Panc1 (cell line): Measurements from ENCODE around the gene BPIFA1. TPM values are rescaled to one million over a fixed set of nuclear protein-coding genes. Genes with fewer than 3 reads are reported as not detected.

Experiments
- ATAC-seq: fragments of 200-7000 bp; cut with Tn5 transposase; 2 replicates; pipeline ENCODE4 v1.9.1; 2020; ENCODE audit warnings: mild to moderate bottlenecking, moderate library complexity
- BruUV-seq: library from RNA; stranded (reverse); fragments of 400-500 nt; replicated peaks from 2 replicates; lab custom pipeline; 2021; lab: Mats Ljungman, UMichigan
- CTCF ChIA-PET: fragments of 300-600 bp; sonication (Branson Sonifier 250); formaldehyde crosslinking; loops from one replicate; lab custom pipeline; 2022; ENCODE audit warnings: antibody characterized with exemption; lab: Charles Lee
- POLR2A ChIA-PET: fragments of 300-600 bp; sonication (Branson Sonifier 250); formaldehyde crosslinking; loops from one replicate; lab custom pipeline; 2022; ENCODE audit warnings: antibody characterized with exemption; lab: Charles Lee
- DNase-seq: peaks from one replicate; pipeline ENCODE4 v3.0.0-alpha.2; 2010; ENCODE audit warnings: low read depth, low spot score
- H3K27ac ChIP-seq: 2 replicates; pipeline ENCODE4 v1.5.1; 2011; ENCODE audit warnings: mild to moderate bottlenecking, low read length, inconsistent platforms
- H3K27me3 ChIP-seq: fragments of 200-500 bp; sonication (Bioruptor generic); 2 replicates; pipeline ENCODE4 v1.6.0; 2014; ENCODE audit warnings: low read length, inconsistent platforms; ENCODE audit not compliant: control insufficient read depth, insufficient read depth
- H3K36me3 ChIP-seq: fragments of 200-500 bp; sonication (Bioruptor generic); 2 replicates; pipeline ENCODE4 v1.5.1; 2014; ENCODE audit warnings: inconsistent platforms, mild to moderate bottlenecking, low read length, moderate library complexity; ENCODE audit not compliant: control insufficient read depth, insufficient read depth
- H3K4me1 ChIP-seq: 2 replicates; pipeline ENCODE4 v1.5.1; 2011; ENCODE audit warnings: inconsistent platforms, mild to moderate bottlenecking, low read length, moderate library complexity; ENCODE audit not compliant: control insufficient read depth, insufficient read depth
- H3K4me3 ChIP-seq, 2 experiments: 2 replicates each; pipeline ENCODE4 v1.5.1; 2011 to 2012; ENCODE audit warnings: low read depth in 2 of 2, low read length in 2 of 2, mild to moderate bottlenecking in 2 of 2, inconsistent platforms in 1 of 2, moderate library complexity in 1 of 2
- H3K9me3 ChIP-seq: fragments of 200-500 bp; sonication (Bioruptor generic); 2 replicates; pipeline ENCODE4 v1.5.1; 2014; ENCODE audit warnings: low read depth, mild to moderate bottlenecking, inconsistent platforms, low read length, moderate library complexity; ENCODE audit not compliant: control insufficient read depth, insufficient read depth
- POLR2AphosphoS5 ChIP-seq: IDR thresholded peaks from 2 replicates; pipeline ENCODE4 v1.6.1; 2012; ENCODE audit warnings: mild to moderate bottlenecking, low read depth, low read length, moderate library complexity
- SIN3A ChIP-seq: IDR thresholded peaks from 2 replicates; pipeline ENCODE4 v1.6.1; 2012; ENCODE audit warnings: low read depth, mild to moderate bottlenecking, low read length, moderate library complexity, borderline replicate concordance; ENCODE audit not compliant: insufficient read depth
- TCF7L2 ChIP-seq: IDR thresholded peaks from 2 replicates; pipeline ENCODE4 v1.6.1; 2011; ENCODE audit warnings: mild to moderate bottlenecking, low read depth, low read length, inconsistent platforms
- in situ Hi-C: cut with HindIII; loops from 2 replicates; pipeline ENCODE4 v1.10.0; 2016; ENCODE audit warnings: low sequenced_read_pairs, low pct_unique_long_range_greater_than_20kb
- intact Hi-C: fragments of 100-400 bp; cut with micrococcal nuclease; formaldehyde crosslinking; loops from one replicate; pipeline ENCODE4 v1.10.0; 2022; ENCODE audit not compliant: unreplicated experiment
- total RNA-seq: library from RNA; stranded (reverse); gene quantifications from one replicate; pipeline ENCODE4 v1.2.1, GENCODE V29; 2021; ENCODE audit not compliant: unreplicated experiment
- TF ChIP-seq, protein P1 (sequence below), 2 experiments: IDR thresholded peaks; 2 replicates each; pipeline ENCODE4 v1.6.1; 2011 to 2012; ENCODE audit warnings: low read depth in 2 of 2, control low read depth in 1 of 2, low read length in 1 of 2, mild to moderate bottlenecking in 1 of 2, moderate library complexity in 1 of 2; ENCODE audit not compliant: insufficient read depth in 1 of 2
- TF ChIP-seq, protein P2 (sequence below): fragments of 450-650 bp; IDR thresholded peaks from 2 replicates; pipeline ENCODE4 v1.5.1; 2017; ENCODE audit warnings: mild to moderate bottlenecking

Gene BPIFA1
- total RNA-seq, 1 experiment from 2014 or later = not detected

DNA sequence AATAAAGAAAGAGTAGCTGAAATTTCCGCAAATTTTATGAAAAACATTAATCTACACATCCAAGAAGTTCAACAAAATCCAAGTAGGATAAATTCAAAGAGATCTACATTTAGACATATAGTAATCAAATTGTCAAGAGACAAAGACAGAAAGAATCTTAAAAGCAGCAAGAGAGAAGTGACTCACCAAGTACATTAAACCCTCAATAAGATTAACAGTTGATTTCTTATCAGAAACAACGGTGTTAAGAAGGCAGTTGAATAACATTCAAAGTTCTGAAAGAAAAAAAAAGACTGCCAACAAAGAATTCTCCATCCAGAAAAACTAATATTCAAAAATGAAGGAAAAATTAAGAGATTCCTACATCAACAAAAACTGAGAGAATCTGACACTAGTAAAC, 19.2 kb downstream of the BPIFA1 start:
- ChIA-PET CTCF (no interaction called here), POLR2A (no interaction called here)
- no peak overlapping the region for H3K4me3 ChIP-seq
- BruUV-seq = no TSS peak
- H3K27me3 ChIP-seq = peaks cover 7% of the 10 kb centered on the region; the same call in 1 of the 2 replicates
- H3K27ac ChIP-seq = no peak overlapping the region
- no peak for DNase-seq
- no peaks in the 10 kb centered on the region for H3K9me3 ChIP-seq
- TF ChIP-seq TCF7L2 (no peak), SIN3A (no peak), POLR2AphosphoS5 (no peak)
- TF ChIP-seq, protein P1, sequence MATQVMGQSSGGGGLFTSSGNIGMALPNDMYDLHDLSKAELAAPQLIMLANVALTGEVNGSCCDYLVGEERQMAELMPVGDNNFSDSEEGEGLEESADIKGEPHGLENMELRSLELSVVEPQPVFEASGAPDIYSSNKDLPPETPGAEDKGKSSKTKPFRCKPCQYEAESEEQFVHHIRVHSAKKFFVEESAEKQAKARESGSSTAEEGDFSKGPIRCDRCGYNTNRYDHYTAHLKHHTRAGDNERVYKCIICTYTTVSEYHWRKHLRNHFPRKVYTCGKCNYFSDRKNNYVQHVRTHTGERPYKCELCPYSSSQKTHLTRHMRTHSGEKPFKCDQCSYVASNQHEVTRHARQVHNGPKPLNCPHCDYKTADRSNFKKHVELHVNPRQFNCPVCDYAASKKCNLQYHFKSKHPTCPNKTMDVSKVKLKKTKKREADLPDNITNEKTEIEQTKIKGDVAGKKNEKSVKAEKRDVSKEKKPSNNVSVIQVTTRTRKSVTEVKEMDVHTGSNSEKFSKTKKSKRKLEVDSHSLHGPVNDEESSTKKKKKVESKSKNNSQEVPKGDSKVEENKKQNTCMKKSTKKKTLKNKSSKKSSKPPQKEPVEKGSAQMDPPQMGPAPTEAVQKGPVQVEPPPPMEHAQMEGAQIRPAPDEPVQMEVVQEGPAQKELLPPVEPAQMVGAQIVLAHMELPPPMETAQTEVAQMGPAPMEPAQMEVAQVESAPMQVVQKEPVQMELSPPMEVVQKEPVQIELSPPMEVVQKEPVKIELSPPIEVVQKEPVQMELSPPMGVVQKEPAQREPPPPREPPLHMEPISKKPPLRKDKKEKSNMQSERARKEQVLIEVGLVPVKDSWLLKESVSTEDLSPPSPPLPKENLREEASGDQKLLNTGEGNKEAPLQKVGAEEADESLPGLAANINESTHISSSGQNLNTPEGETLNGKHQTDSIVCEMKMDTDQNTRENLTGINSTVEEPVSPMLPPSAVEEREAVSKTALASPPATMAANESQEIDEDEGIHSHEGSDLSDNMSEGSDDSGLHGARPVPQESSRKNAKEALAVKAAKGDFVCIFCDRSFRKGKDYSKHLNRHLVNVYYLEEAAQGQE (IDR thresholded peaks at IDR 0.05; ENCODE audit: insufficient read depth in 1 of 2, low read depth in 2 of 2, low read length in 1 of 2) = no peak
- TF ChIP-seq, protein P2, sequence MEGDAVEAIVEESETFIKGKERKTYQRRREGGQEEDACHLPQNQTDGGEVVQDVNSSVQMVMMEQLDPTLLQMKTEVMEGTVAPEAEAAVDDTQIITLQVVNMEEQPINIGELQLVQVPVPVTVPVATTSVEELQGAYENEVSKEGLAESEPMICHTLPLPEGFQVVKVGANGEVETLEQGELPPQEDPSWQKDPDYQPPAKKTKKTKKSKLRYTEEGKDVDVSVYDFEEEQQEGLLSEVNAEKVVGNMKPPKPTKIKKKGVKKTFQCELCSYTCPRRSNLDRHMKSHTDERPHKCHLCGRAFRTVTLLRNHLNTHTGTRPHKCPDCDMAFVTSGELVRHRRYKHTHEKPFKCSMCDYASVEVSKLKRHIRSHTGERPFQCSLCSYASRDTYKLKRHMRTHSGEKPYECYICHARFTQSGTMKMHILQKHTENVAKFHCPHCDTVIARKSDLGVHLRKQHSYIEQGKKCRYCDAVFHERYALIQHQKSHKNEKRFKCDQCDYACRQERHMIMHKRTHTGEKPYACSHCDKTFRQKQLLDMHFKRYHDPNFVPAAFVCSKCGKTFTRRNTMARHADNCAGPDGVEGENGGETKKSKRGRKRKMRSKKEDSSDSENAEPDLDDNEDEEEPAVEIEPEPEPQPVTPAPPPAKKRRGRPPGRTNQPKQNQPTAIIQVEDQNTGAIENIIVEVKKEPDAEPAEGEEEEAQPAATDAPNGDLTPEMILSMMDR = no peak
- in situ Hi-C loops (no loop called here), intact Hi-C loops (no loop called here)
- no peak for ATAC-seq
- H3K4me1 ChIP-seq = no peaks in the 10 kb centered on the region
- no peaks in the 10 kb centered on the region for H3K36me3 ChIP-seq

DNA sequence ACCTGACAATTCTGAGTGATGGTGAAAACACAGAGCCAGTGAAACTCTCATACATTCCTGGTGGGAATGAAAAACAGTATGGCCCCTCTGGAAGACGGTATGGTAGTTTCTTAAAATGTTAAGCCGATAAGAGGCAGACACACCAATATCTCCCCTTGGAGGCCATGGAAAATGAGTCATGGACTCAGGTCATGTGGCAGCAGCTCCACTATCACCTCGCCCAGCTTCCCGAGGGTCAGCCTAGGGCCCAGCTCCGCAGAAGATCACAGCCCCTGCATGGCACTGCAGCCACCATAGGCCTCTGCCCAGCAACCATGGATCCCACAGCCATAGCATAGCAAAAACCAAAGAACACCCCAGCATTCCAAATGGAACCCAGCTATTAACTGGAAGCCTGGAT, 21.4 kb downstream of the BPIFA1 start:
- Histone ChIP-seq H3K27me3 (peaks cover 7% of the 10 kb centered on the region; the same call in 1 of the 2 replicates), H3K4me3 (no peak overlapping the region), H3K9me3 (no peaks in the 10 kb centered on the region), H3K4me1 (no peaks in the 10 kb centered on the region), H3K36me3 (no peaks in the 10 kb centered on the region), H3K27ac (no peak overlapping the region)
- in situ Hi-C loops (no loop called here), intact Hi-C loops (no loop called here)
- CTCF ChIA-PET = no interaction called here
- POLR2A ChIA-PET = no interaction called here
- no peak for ATAC-seq
- no peak for DNase-seq
- BruUV-seq = no TSS peak
- TF ChIP-seq POLR2AphosphoS5 = no peak
- TF ChIP-seq TCF7L2 = no peak
- TF ChIP-seq, protein P1 (IDR thresholded peaks at IDR 0.05; ENCODE audit: insufficient read depth in 1 of 2, low read depth in 2 of 2, low read length in 1 of 2) = no peak
- TF ChIP-seq, protein P2 = no peak
- TF ChIP-seq SIN3A = no peak
